DOHH2 (cell line): ENCODE data around the gene LRRC19.

Experiments
- EZH2phosphoT487 ChIP-seq: fragments of 200-600 bp; sonication (generic); IDR thresholded peaks from 2 replicates; pipeline ENCODE4 v1.6.1; 2017; ENCODE audit warnings: borderline replicate concordance, mild to moderate bottlenecking, antibody characterized with exemption, low read length, moderate library complexity, mixed read lengths
- TF ChIP-seq, protein P1 (sequence below): fragments of 200-600 bp; sonication (generic); IDR thresholded peaks from one replicate; pipeline ENCODE4 v1.5.1; 2014; ENCODE audit warnings: antibody characterized with exemption, mild to moderate bottlenecking, low read depth, low read length; ENCODE audit not compliant: poor library complexity, severe bottlenecking

DNA sequence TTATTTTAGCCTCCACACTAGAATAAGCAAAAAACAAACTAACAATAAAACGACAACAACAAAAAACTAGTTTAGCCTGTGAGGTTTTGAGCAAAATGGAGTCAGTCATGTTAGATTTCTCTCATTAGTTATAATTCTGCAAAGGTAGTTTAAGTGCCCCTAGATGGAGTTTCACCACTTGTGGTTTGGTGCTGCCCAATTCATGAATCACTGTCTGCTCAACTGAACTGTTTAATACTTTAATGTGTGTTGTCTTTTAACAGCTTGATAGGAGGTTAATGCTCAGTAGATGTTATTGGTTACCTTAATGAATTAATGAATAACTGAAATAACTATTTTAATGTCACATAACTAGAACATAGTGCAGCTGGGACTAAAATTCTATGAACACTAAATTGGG is 55.0 kb downstream of the LRRC19 start:
- TF ChIP-seq, protein P1, sequence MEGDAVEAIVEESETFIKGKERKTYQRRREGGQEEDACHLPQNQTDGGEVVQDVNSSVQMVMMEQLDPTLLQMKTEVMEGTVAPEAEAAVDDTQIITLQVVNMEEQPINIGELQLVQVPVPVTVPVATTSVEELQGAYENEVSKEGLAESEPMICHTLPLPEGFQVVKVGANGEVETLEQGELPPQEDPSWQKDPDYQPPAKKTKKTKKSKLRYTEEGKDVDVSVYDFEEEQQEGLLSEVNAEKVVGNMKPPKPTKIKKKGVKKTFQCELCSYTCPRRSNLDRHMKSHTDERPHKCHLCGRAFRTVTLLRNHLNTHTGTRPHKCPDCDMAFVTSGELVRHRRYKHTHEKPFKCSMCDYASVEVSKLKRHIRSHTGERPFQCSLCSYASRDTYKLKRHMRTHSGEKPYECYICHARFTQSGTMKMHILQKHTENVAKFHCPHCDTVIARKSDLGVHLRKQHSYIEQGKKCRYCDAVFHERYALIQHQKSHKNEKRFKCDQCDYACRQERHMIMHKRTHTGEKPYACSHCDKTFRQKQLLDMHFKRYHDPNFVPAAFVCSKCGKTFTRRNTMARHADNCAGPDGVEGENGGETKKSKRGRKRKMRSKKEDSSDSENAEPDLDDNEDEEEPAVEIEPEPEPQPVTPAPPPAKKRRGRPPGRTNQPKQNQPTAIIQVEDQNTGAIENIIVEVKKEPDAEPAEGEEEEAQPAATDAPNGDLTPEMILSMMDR: no peak
- no peak for TF ChIP-seq EZH2phosphoT487
